Right lobe of liver (tissue), 4 donors: ENCODE data around the gene RORC.

ENCODE experiments used
- POLR2A ChIP-seq: fragments of 450-650 bp; IDR thresholded peaks from one replicate; pipeline ENCODE4 v1.6.1; 2017; ENCODE audit warnings: antibody characterized with exemption, mild to moderate bottlenecking
- TF ChIP-seq, protein P1 (sequence below), 4 donors: fragments of 200-600 bp in 3 of 4; fragments of 450-650 bp in 1 of 4; IDR thresholded peaks; one replicate each; pipeline versions ENCODE4 v1.5.1 to v1.8.0; 2016 to 2022; ENCODE audit warnings: antibody characterized with exemption in 4 of 4, mild to moderate bottlenecking in 2 of 4
- donor health status: DM: no; HTN: no; CAD: no.
- donor health status: DM: no; HTN: no; CAD: no.
- donor health status: DM: no; HTN: yes; CAD: no.

GRCh38 chr1:151849126-151849525 is 17.5 kb upstream of the RORC start:
- TF ChIP-seq, protein P1, sequence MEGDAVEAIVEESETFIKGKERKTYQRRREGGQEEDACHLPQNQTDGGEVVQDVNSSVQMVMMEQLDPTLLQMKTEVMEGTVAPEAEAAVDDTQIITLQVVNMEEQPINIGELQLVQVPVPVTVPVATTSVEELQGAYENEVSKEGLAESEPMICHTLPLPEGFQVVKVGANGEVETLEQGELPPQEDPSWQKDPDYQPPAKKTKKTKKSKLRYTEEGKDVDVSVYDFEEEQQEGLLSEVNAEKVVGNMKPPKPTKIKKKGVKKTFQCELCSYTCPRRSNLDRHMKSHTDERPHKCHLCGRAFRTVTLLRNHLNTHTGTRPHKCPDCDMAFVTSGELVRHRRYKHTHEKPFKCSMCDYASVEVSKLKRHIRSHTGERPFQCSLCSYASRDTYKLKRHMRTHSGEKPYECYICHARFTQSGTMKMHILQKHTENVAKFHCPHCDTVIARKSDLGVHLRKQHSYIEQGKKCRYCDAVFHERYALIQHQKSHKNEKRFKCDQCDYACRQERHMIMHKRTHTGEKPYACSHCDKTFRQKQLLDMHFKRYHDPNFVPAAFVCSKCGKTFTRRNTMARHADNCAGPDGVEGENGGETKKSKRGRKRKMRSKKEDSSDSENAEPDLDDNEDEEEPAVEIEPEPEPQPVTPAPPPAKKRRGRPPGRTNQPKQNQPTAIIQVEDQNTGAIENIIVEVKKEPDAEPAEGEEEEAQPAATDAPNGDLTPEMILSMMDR (IDR thresholded peaks at IDR 0.05) = no peak
- no peak for TF ChIP-seq POLR2A
